Globus pallidus (tissue), 1 donor: ENCODE measurements around the gene ATP6V1F.
"Not testable (repeated sequence)": the region's sequence is repeated elsewhere in the genome, so short reads cannot be mapped to it uniquely, and the experiment has no call there.

ENCODE experiments used
- DNase-seq: peaks from one replicate; pipeline ENCODE4 v3.0.0-alpha.2; 2015; ENCODE audit warnings: low spot score

Gene ATP6V1F

GRCh38 chr7:128902761-128903585, 40.3 kb downstream of the ATP6V1F start:
- no peak for DNase-seq

GRCh38 chr7:128903621-128904361, 41.1 kb downstream of the ATP6V1F start:
- no peak for DNase-seq

GRCh38 chr7:128904381-128905197, 41.9 kb downstream of the ATP6V1F start:
- DNase-seq = peak; percentile 23

GRCh38 chr7:128906001-128906765, 43.5 kb downstream of the ATP6V1F start:
- DNase-seq = no peak

- DNase-seq = no peak
These were observed 44.3 kb downstream of the ATP6V1F start for GRCh38 chr7:128906766-128907559.

GRCh38 chr7:128908750-128909624, 46.3 kb downstream of the ATP6V1F start:
- no peak for DNase-seq

GRCh38 chr7:128909625-128910568, 47.2 kb downstream of the ATP6V1F start:
- no peak for DNase-seq

GRCh38 chr7:128910569-128910945, 47.9 kb downstream of the ATP6V1F start, which contains the start of gene KCP:
Gene KCP, minus strand, starts transcription at chr7:128910709. Its CDS starts 33 bp downstream, at chr7:128910676.
- DNase-seq = no peak

GRCh38 chr7:128911423-128912031, 48.9 kb downstream of the ATP6V1F start:
- no peak for DNase-seq

GRCh38 chr7:128912281-128912680, 49.6 kb downstream of the ATP6V1F start:
- DNase-seq = no peak

GRCh38 chr7:128912709-128913495, 50.2 kb downstream of the ATP6V1F start:
- not testable (repeated sequence) for DNase-seq

GRCh38 chr7:128913870-128914565, 51.4 kb downstream of the ATP6V1F start:
- no peak for DNase-seq

GRCh38 chr7:128914566-128915151, 52.0 kb downstream of the ATP6V1F start:
- no peak for DNase-seq

GRCh38 chr7:128915271-128915819, 52.7 kb downstream of the ATP6V1F start:
- no peak for DNase-seq
